Psoas muscle (tissue), 8 donors: ENCODE results near the gene PWP1. TPM values are rescaled to one million over a fixed set of nuclear protein-coding genes. Genes with fewer than 3 reads are reported as not detected.

Source experiments
- ATAC-seq, 4 donors: fragments of 200-7000 bp; cut with Tn5 transposase; one replicate each; pipeline ENCODE4 v1.9.1; 2020; ENCODE audit warnings: moderate library complexity in 3 of 4, mild to moderate bottlenecking in 2 of 4
- DNase-seq, 2 donors: peaks; one replicate each; pipeline ENCODE4 v3.0.0-alpha.2; 2020
- H3K27ac ChIP-seq: fragments of 200-600 bp; one replicate; pipeline ENCODE4 v1.8.0; 2022
- H3K27me3 ChIP-seq, 3 donors: fragments of 200-600 bp in 1 of 3; one replicate each; pipeline versions ENCODE4 v1.6.1 to v1.8.0; 2013 to 2022; ENCODE audit warnings: low read length in 2 of 3, mild to moderate bottlenecking in 2 of 3, moderate library complexity in 1 of 3; ENCODE audit not compliant: insufficient read depth in 3 of 3
- H3K36me3 ChIP-seq, 2 donors: fragments of 200-600 bp in 1 of 2; one replicate each; pipeline versions ENCODE4 v1.6.1 to v1.8.0; 2013 to 2022; ENCODE audit warnings: low read depth in 1 of 2, mild to moderate bottlenecking in 1 of 2, moderate library complexity in 1 of 2; ENCODE audit not compliant: insufficient read depth in 1 of 2
- H3K4me1 ChIP-seq: fragments of 200-600 bp; one replicate; pipeline ENCODE4 v1.8.0; 2022
- H3K4me3 ChIP-seq: fragments of 200-600 bp; one replicate; pipeline ENCODE4 v1.8.0; 2022; ENCODE audit warnings: mild to moderate bottlenecking
- H3K9me3 ChIP-seq: fragments of 200-600 bp; one replicate; pipeline ENCODE4 v1.8.0; 2022
- CTCF ChIP-seq: fragments of 200-600 bp; IDR thresholded peaks from one replicate; pipeline ENCODE4 v1.8.0; 2022; ENCODE audit warnings: antibody characterized with exemption
- WGBS, 3 donors: extraction: QIAGEN DNeasy Blood & Tissue Kit; methylation state at CpG; one replicate each; pipeline versions ENCODE4 v1.1.6 to v1.1.7; 2013; 5-methylcytosine and 5-hydroxymethylcytosine counted together
- intact Hi-C, 2 donors: fragments of 100-400 bp; cut with DNase I; formaldehyde crosslinking; loops; one replicate each; pipeline versions ENCODE4 v1.11.0 to v1.14.2; 2022
- polyA plus RNA-seq, 3 donors: library from polyadenylated mRNA; stranded (reverse); fragments of 200-250 nt; gene quantifications; one replicate each; pipeline ENCODE4 v1.2.3, GENCODE V29; 2013
- total RNA-seq, 4 donors: library from RNA; stranded (reverse); fragmentation: NEBNext Ultra II Directional in 2 of 4; extraction: Animal tissue kit (Norgen Biotek cat#: 25700) in 2 of 4; gene quantifications; one replicate each; pipeline versions ENCODE4 v1.2.1 to v1.2.4, GENCODE V29; 2021 to 2023
- donor health status: healthy with polysubstance abuse.
- donor health status: DM: no; HTN: no; CAD: no; lungs with moderate emphysema.
- donor health status: Bipolar disorder and iron deficiency.
- donor health status: healthy.
- donor health status: DM: yes; HTN: yes; CAD: no.
- donor health status: DM: no; HTN: no; CAD: no.
- donor health status: DM: no; HTN: no; CAD: no.
- donor health status: DM: yes; HTN: yes; CAD: no.

PWP1 gene
- total and polyA plus RNA-seq, 7 donors = 15.6 to 30.1 (median 20.5) TPM

GRCh38 chr12:107663277-107663676 is 22.3 kb upstream of the PWP1 start:
- TF ChIP-seq CTCF = no peak
- H3K36me3 ChIP-seq = no peaks in the 10 kb centered on the region
- no peak overlapping the region for H3K27ac ChIP-seq
- ATAC-seq (no peak), DNase-seq (no peak)
- no peak overlapping the region for H3K4me3 ChIP-seq
- intact Hi-C loops = no loop called here
- H3K4me1 ChIP-seq = no peaks in the 10 kb centered on the region
- peaks cover 0 to 5% (median 5%) of the 10 kb centered on the region in 3 donors for H3K27me3 ChIP-seq
- WGBS, 3 donors = 71 to 80% (median 79%) methylated on average over 6 of the region's 6 CpGs
- H3K9me3 ChIP-seq = no peaks in the 10 kb centered on the region

- no peak overlapping the region for H3K27ac ChIP-seq
- 70 to 85% (median 84%) methylated on average over 1 of the region's 1 CpG for WGBS, 3 donors
- no peak for DNase-seq
- H3K36me3 ChIP-seq = no peaks in the 10 kb centered on the region
- no peaks in the 10 kb centered on the region for H3K9me3 ChIP-seq
- no peak for TF ChIP-seq CTCF
- ATAC-seq = no peak
- no peak overlapping the region for H3K4me3 ChIP-seq
- H3K27me3 ChIP-seq = peaks cover 0 to 23% (median 9%) of the 10 kb centered on the region in 3 donors
- H3K4me1 ChIP-seq = no peaks in the 10 kb centered on the region
- intact Hi-C loops = no loop called here
Observed at GRCh38 chr12:107666009-107666408, 19.6 kb upstream of the PWP1 start.

- ATAC-seq = no peak
- H3K27me3 ChIP-seq = peaks cover 0 to 23% (median 9%) of the 10 kb centered on the region in 3 donors
- H3K36me3 ChIP-seq = no peaks in the 10 kb centered on the region
- no peak overlapping the region for H3K4me3 ChIP-seq
- intact Hi-C loops = no loop called here
- no peak for DNase-seq
- H3K9me3 ChIP-seq = no peaks in the 10 kb centered on the region
- no peak for TF ChIP-seq CTCF
- WGBS, 3 donors = 86 to 88% (median 87%) methylated on average over 4 of the region's 4 CpGs
- H3K27ac ChIP-seq = no peak overlapping the region
- no peaks in the 10 kb centered on the region for H3K4me1 ChIP-seq
Observed at GRCh38 chr12:107667464-107667863, 18.1 kb upstream of the PWP1 start.

GRCh38 chr12:107668320-107669098 is 17.1 kb upstream of the PWP1 start:
- H3K27me3 ChIP-seq = peaks cover 0 to 23% (median 7%) of the 10 kb centered on the region in 3 donors
- 46 to 60% (median 48%) methylated on average over 9 of the region's 9 CpGs for WGBS, 3 donors

More at GRCh38 chr12:107668320-107669098, 17.1 kb upstream of the PWP1 start:
- H3K9me3 ChIP-seq = no peaks in the 10 kb centered on the region
- DNase-seq (no peak), ATAC-seq (no peak)
- TF ChIP-seq CTCF = no peak
- H3K4me1 ChIP-seq = no peaks in the 10 kb centered on the region
- intact Hi-C loops = no loop called here
- H3K36me3 ChIP-seq = no peaks in the 10 kb centered on the region
- no peak overlapping the region for H3K27ac ChIP-seq
- no peak overlapping the region for H3K4me3 ChIP-seq
